Neutrophil (primary cell): Measurements from ENCODE around the gene HMGN3.

ENCODE experiments used
- H3K27ac ChIP-seq: fragments of 200-600 bp; sonication (generic); 2 replicates; pipeline ENCODE4 v1.5.1; 2016; ENCODE audit warnings: mild to moderate bottlenecking, moderate library complexity
- H3K27me3 ChIP-seq: fragments of 200-600 bp; sonication (generic); 2 replicates; pipeline ENCODE4 v1.6.0; 2016; ENCODE audit warnings: mild to moderate bottlenecking
- H3K36me3 ChIP-seq: fragments of 200-600 bp; sonication (generic); 2 replicates; pipeline ENCODE4 v1.5.1; 2017
- H3K4me1 ChIP-seq, 2 experiments: fragments of 200-600 bp in 1 of 2; sonication (generic) in 1 of 2; 1 replicate in 1 of 2; 2 replicates in 1 of 2; pipeline versions ENCODE4 v1.5.1 to v1.6.1; 2013 to 2016; ENCODE audit warnings: low read depth in 1 of 2, low read length in 1 of 2, mild to moderate bottlenecking in 1 of 2, moderate library complexity in 1 of 2; ENCODE audit not compliant: control insufficient read depth in 1 of 2, insufficient read depth in 1 of 2
- H3K4me3 ChIP-seq, 2 experiments: fragments of 200-600 bp in 1 of 2; sonication (generic) in 1 of 2; 1 replicate in 1 of 2; 2 replicates in 1 of 2; pipeline ENCODE4 v1.5.1; 2013 to 2016; ENCODE audit warnings: low read depth in 1 of 2, low read length in 1 of 2, mild to moderate bottlenecking in 1 of 2, moderate library complexity in 1 of 2
- H3K9me3 ChIP-seq: fragments of 200-600 bp; sonication (generic); 2 replicates; pipeline ENCODE4 v1.5.1; 2016
- CTCF ChIP-seq: fragments of 200-600 bp; sonication (generic); IDR thresholded peaks from 2 replicates; pipeline ENCODE4 v1.5.1; 2016; ENCODE audit warnings: antibody characterized with exemption

The HMGN3 gene

GRCh38 chr6:79250559-79250958, 16.1 kb upstream of the HMGN3 start:
- TF ChIP-seq CTCF = no peak
- Histone ChIP-seq H3K36me3 (no peaks in the 10 kb centered on the region), H3K4me1 (no peaks in the 10 kb centered on the region)

GRCh38 chr6:79250107-79250514, 15.6 kb upstream of the HMGN3 start:
- no peaks in the 10 kb centered on the region for H3K36me3 ChIP-seq
- no peak for TF ChIP-seq CTCF
- H3K4me1 ChIP-seq = no peaks in the 10 kb centered on the region
- H3K9me3 ChIP-seq = no peaks in the 10 kb centered on the region
- H3K4me3 ChIP-seq = no peak overlapping the region
- H3K27ac ChIP-seq = no peak overlapping the region
- no peaks in the 10 kb centered on the region for H3K27me3 ChIP-seq

More at GRCh38 chr6:79250559-79250958, 16.1 kb upstream of the HMGN3 start:
- no peaks in the 10 kb centered on the region for H3K27me3 ChIP-seq
- no peak overlapping the region for H3K27ac ChIP-seq
- H3K4me3 ChIP-seq = no peak overlapping the region
- H3K9me3 ChIP-seq = no peaks in the 10 kb centered on the region

GRCh38 chr6:79249136-79249535, 14.7 kb upstream of the HMGN3 start:
- Histone ChIP-seq H3K27me3 (no peaks in the 10 kb centered on the region), H3K36me3 (no peaks in the 10 kb centered on the region), H3K9me3 (no peaks in the 10 kb centered on the region), H3K4me1 (no peaks in the 10 kb centered on the region), H3K27ac (no peak overlapping the region), H3K4me3 (no peak overlapping the region)
- TF ChIP-seq CTCF = no peak

- H3K27me3 ChIP-seq = no peaks in the 10 kb centered on the region
- H3K4me1 ChIP-seq = no peaks in the 10 kb centered on the region
- no peak overlapping the region for H3K27ac ChIP-seq
- no peaks in the 10 kb centered on the region for H3K9me3 ChIP-seq
- no peak for TF ChIP-seq CTCF
- H3K4me3 ChIP-seq = no peak overlapping the region
- no peaks in the 10 kb centered on the region for H3K36me3 ChIP-seq
Measured at GRCh38 chr6:79246891-79247290, 12.4 kb upstream of the HMGN3 start.

- Histone ChIP-seq H3K27ac (no peak overlapping the region), H3K4me1 (no peaks in the 10 kb centered on the region), H3K36me3 (no peaks in the 10 kb centered on the region), H3K4me3 (no peak overlapping the region), H3K9me3 (no peaks in the 10 kb centered on the region), H3K27me3 (no peaks in the 10 kb centered on the region)
- TF ChIP-seq CTCF = no peak
Measured at GRCh38 chr6:79241228-79241627, 6.7 kb upstream of the HMGN3 start.

- H3K27ac ChIP-seq = no peak overlapping the region
- TF ChIP-seq CTCF = no peak
- H3K9me3 ChIP-seq = no peaks in the 10 kb centered on the region
- no peaks in the 10 kb centered on the region for H3K36me3 ChIP-seq
- H3K4me1 ChIP-seq = no peaks in the 10 kb centered on the region
- no peaks in the 10 kb centered on the region for H3K27me3 ChIP-seq
- no peak overlapping the region for H3K4me3 ChIP-seq
Measured at GRCh38 chr6:79240509-79240908, 6.0 kb upstream of the HMGN3 start.
